NCI-H82 (cell line): Measurements from ENCODE around the gene KCNJ11.

Experiments
- DNase-seq: peaks from one replicate; lab custom pipeline; 2025; lab: John Stamatoyannopoulos, UW

The KCNJ11 gene

GRCh38 chr11:17408641-17409040 is 20.2 kb upstream of the KCNJ11 start:
- DNase-seq: no peak

- no peak for DNase-seq
Observed at GRCh38 chr11:17408026-17408425, 19.6 kb upstream of the KCNJ11 start.

GRCh38 chr11:17407575-17407974 is 19.1 kb upstream of the KCNJ11 start:
- DNase-seq: no peak

- no peak for DNase-seq
Observed at GRCh38 chr11:17406818-17407149, 18.3 kb upstream of the KCNJ11 start.

- no peak for DNase-seq
Observed at GRCh38 chr11:17406082-17406817, 17.8 kb upstream of the KCNJ11 start.

GRCh38 chr11:17405232-17406005 is 17.0 kb upstream of the KCNJ11 start:
- peak; percentile 59 for DNase-seq

- no peak for DNase-seq
Observed at GRCh38 chr11:17403980-17404759, 15.7 kb upstream of the KCNJ11 start.

- DNase-seq: no peak
Observed at GRCh38 chr11:17402486-17402885, 14.0 kb upstream of the KCNJ11 start.

- no peak for DNase-seq
Observed at GRCh38 chr11:17401841-17402240, 13.4 kb upstream of the KCNJ11 start.

- no peak for DNase-seq
Observed at GRCh38 chr11:17401316-17401715, 12.9 kb upstream of the KCNJ11 start.

- DNase-seq: no peak
Observed at GRCh38 chr11:17400048-17400775, 11.8 kb upstream of the KCNJ11 start.

- DNase-seq: no peak
Observed at GRCh38 chr11:17399236-17399635, 10.8 kb upstream of the KCNJ11 start.

GRCh38 chr11:17397311-17398002 is 9.0 kb upstream of the KCNJ11 start:
- DNase-seq: no peak

GRCh38 chr11:17396598-17397310 is 8.3 kb upstream of the KCNJ11 start:
- no peak for DNase-seq

- DNase-seq: no peak
Observed at GRCh38 chr11:17395978-17396377, 7.5 kb upstream of the KCNJ11 start.

GRCh38 chr11:17395554-17395961 is 7.1 kb upstream of the KCNJ11 start:
- no peak for DNase-seq

GRCh38 chr11:17394743-17395390 is 6.4 kb upstream of the KCNJ11 start:
- DNase-seq: no peak

- no peak for DNase-seq
Observed at GRCh38 chr11:17393472-17393871, 5.0 kb upstream of the KCNJ11 start.

GRCh38 chr11:17392872-17393271 is 4.4 kb upstream of the KCNJ11 start:
- DNase-seq: no peak
